ENCODE results near the gene B9D1. TPM values are rescaled to one million over a fixed set of nuclear protein-coding genes. Genes with fewer than 3 reads are reported as not detected.
A peak's percentile ranks its signal among the peaks of the same experiment; 100 is the strongest.

B9D1 gene
- 1 to 10 TPM; 1.1 TPM for total RNA-seq

- DNase-seq (peak; percentile 93), ATAC-seq (peak; percentile 89)
- Mint-ChIP-seq H3K4me1 (ENCODE audit: low read depth) (peaks cover 11% of the 10 kb centered on the region), H3K9me3 (ENCODE audit: insufficient read depth) (no peaks in the 10 kb centered on the region), H3K27ac (peak within 1 kb of the TSS; percentile 70), H3K4me3 (peak within 1 kb of the TSS; percentile 79), H3K36me3 (ENCODE audit: low read depth) (no peaks in the 10 kb centered on the region), H3K27me3 (ENCODE audit: low read depth) (peaks cover 34% of the 10 kb centered on the region)
- ChIA-PET POLR2A (interaction anchor here (0.6 to 1.0 kb wide), 2 partner anchors 11 to 15 kb away, joined by 3 to 5 read pairs; partner anchors contain the start of gene MAPK7), CTCF (interaction anchor here (0.6 to 5.9 kb wide), 48 partner anchors 8 to 569 kb away, joined by 3 to 86 read pairs (median 6); partner anchors contain the start of genes ALDH3A2, MAPK7 and MFAP4)
Observed at GRCh38 chr17:19362277-19363113, at the start of gene B9D1. Gene B9D1, minus strand, starts transcription at chr17:19362723. Its CDS starts 154 bp downstream, at chr17:19362569.

GRCh38 chr17:19411631-19412030, 49.1 kb upstream of the B9D1 start:
- Mint-ChIP-seq H3K36me3 (ENCODE audit: low read depth) (no peaks in the 10 kb centered on the region), H3K9me3 (ENCODE audit: insufficient read depth) (no peaks in the 10 kb centered on the region), H3K4me3 (no peak overlapping the region), H3K4me1 (ENCODE audit: low read depth) (no peaks in the 10 kb centered on the region), H3K27me3 (ENCODE audit: low read depth) (peaks cover 12% of the 10 kb centered on the region), H3K27ac (no peak overlapping the region)
- ChIA-PET CTCF (no interaction called here), POLR2A (no interaction called here)
- DNase-seq (no peak), ATAC-seq (no peak)

- DNase-seq (no peak), ATAC-seq (no peak)
- ChIA-PET POLR2A (no interaction called here), CTCF (no interaction called here)
- peaks cover 12% of the 10 kb centered on the region for H3K27me3 Mint-ChIP-seq (ENCODE audit: low read depth)
- no peak within 1 kb of the TSS for H3K27ac Mint-ChIP-seq
- no peak within 1 kb of the TSS for H3K4me3 Mint-ChIP-seq
- no peaks in the 10 kb centered on the region for H3K9me3 Mint-ChIP-seq (ENCODE audit: insufficient read depth)
- no peaks in the 10 kb centered on the region for H3K36me3 Mint-ChIP-seq (ENCODE audit: low read depth)
- no peaks in the 10 kb centered on the region for H3K4me1 Mint-ChIP-seq (ENCODE audit: low read depth)
Observed at GRCh38 chr17:19410875-19411620, 48.5 kb upstream of the B9D1 start, which contains the start of gene RNF112. Gene RNF112, plus strand, starts transcription at chr17:19411232. Its CDS starts 177 bp downstream, at chr17:19411409.

GRCh38 chr17:19410091-19410490, 47.6 kb upstream of the B9D1 start:
- H3K4me3 Mint-ChIP-seq = no peak overlapping the region

GRCh38 chr17:19409509-19409908, 47.0 kb upstream of the B9D1 start:
- ATAC-seq (no peak), DNase-seq (no peak)
- Mint-ChIP-seq H3K27me3 (ENCODE audit: low read depth) (peaks cover 12% of the 10 kb centered on the region), H3K27ac (no peak overlapping the region), H3K36me3 (ENCODE audit: low read depth) (no peaks in the 10 kb centered on the region), H3K9me3 (ENCODE audit: insufficient read depth) (no peaks in the 10 kb centered on the region), H3K4me3 (no peak overlapping the region), H3K4me1 (ENCODE audit: low read depth) (no peaks in the 10 kb centered on the region)
- ChIA-PET CTCF (no interaction called here), POLR2A (no interaction called here)

More at GRCh38 chr17:19410091-19410490, 47.6 kb upstream of the B9D1 start:
- ChIA-PET CTCF (no interaction called here), POLR2A (no interaction called here)
- no peaks in the 10 kb centered on the region for H3K9me3 Mint-ChIP-seq (ENCODE audit: insufficient read depth)
- H3K27me3 Mint-ChIP-seq (ENCODE audit: low read depth) = peaks cover 12% of the 10 kb centered on the region
- no peak for DNase-seq
- no peak overlapping the region for H3K27ac Mint-ChIP-seq
- ATAC-seq = no peak
- no peaks in the 10 kb centered on the region for H3K36me3 Mint-ChIP-seq (ENCODE audit: low read depth)
- H3K4me1 Mint-ChIP-seq (ENCODE audit: low read depth) = no peaks in the 10 kb centered on the region

- DNase-seq (no peak), ATAC-seq (no peak)
- Mint-ChIP-seq H3K27me3 (ENCODE audit: low read depth) (peaks cover 12% of the 10 kb centered on the region), H3K9me3 (ENCODE audit: insufficient read depth) (no peaks in the 10 kb centered on the region), H3K27ac (no peak overlapping the region), H3K36me3 (ENCODE audit: low read depth) (no peaks in the 10 kb centered on the region), H3K4me1 (ENCODE audit: low read depth) (no peaks in the 10 kb centered on the region), H3K4me3 (no peak overlapping the region)
- ChIA-PET CTCF (no interaction called here), POLR2A (no interaction called here)
Observed at GRCh38 chr17:19409066-19409465, 46.5 kb upstream of the B9D1 start.

- no peak for DNase-seq
- Mint-ChIP-seq H3K36me3 (ENCODE audit: low read depth) (no peaks in the 10 kb centered on the region), H3K4me3 (no peak overlapping the region), H3K27ac (no peak overlapping the region), H3K9me3 (ENCODE audit: insufficient read depth) (no peaks in the 10 kb centered on the region), H3K4me1 (ENCODE audit: low read depth) (no peaks in the 10 kb centered on the region), H3K27me3 (ENCODE audit: low read depth) (peaks cover 15% of the 10 kb centered on the region)
- ATAC-seq = no peak
- ChIA-PET CTCF (interaction anchor here (1.3 kb wide), 1 partner anchor 70 kb away, joined by 3 read pairs; no protein-coding TSS in a partner anchor), POLR2A (no interaction called here)
Observed at GRCh38 chr17:19408346-19408710, 45.8 kb upstream of the B9D1 start.

- H3K4me1 Mint-ChIP-seq (ENCODE audit: low read depth) = no peaks in the 10 kb centered on the region
- no peak for ATAC-seq
- no peaks in the 10 kb centered on the region for H3K9me3 Mint-ChIP-seq (ENCODE audit: insufficient read depth)
- H3K27me3 Mint-ChIP-seq (ENCODE audit: low read depth) = peaks cover 15% of the 10 kb centered on the region
- no peaks in the 10 kb centered on the region for H3K36me3 Mint-ChIP-seq (ENCODE audit: low read depth)
- DNase-seq = no peak
- ChIA-PET POLR2A (no interaction called here), CTCF (interaction anchor here (1.3 kb wide), 1 partner anchor 69 kb away, joined by 3 read pairs; no protein-coding TSS in a partner anchor)
- no peak overlapping the region for H3K27ac Mint-ChIP-seq
- no peak overlapping the region for H3K4me3 Mint-ChIP-seq
Observed at GRCh38 chr17:19407601-19408345, 45.2 kb upstream of the B9D1 start.

- DNase-seq (no peak), ATAC-seq (no peak)
- Mint-ChIP-seq H3K27ac (no peak overlapping the region), H3K4me3 (no peak overlapping the region), H3K36me3 (ENCODE audit: low read depth) (no peaks in the 10 kb centered on the region), H3K4me1 (ENCODE audit: low read depth) (no peaks in the 10 kb centered on the region), H3K27me3 (ENCODE audit: low read depth) (peaks cover 14% of the 10 kb centered on the region), H3K9me3 (ENCODE audit: insufficient read depth) (no peaks in the 10 kb centered on the region)
- POLR2A ChIA-PET = no interaction called here
- CTCF ChIA-PET = interaction anchor here (1.9 kb wide), 1 partner anchor 42 kb away, joined by 5 read pairs; no protein-coding TSS in a partner anchor
Observed at GRCh38 chr17:19405114-19405513, 42.6 kb upstream of the B9D1 start.

- ATAC-seq (no peak), DNase-seq (no peak)
- Mint-ChIP-seq H3K27ac (no peak overlapping the region), H3K36me3 (ENCODE audit: low read depth) (no peaks in the 10 kb centered on the region), H3K9me3 (ENCODE audit: insufficient read depth) (no peaks in the 10 kb centered on the region), H3K4me3 (no peak overlapping the region), H3K4me1 (ENCODE audit: low read depth) (no peaks in the 10 kb centered on the region), H3K27me3 (ENCODE audit: low read depth) (peaks cover 9% of the 10 kb centered on the region)
- POLR2A ChIA-PET = no interaction called here
- CTCF ChIA-PET = interaction anchor here (1.9 kb wide), 1 partner anchor 43 kb away, joined by 5 read pairs; no protein-coding TSS in a partner anchor
Observed at GRCh38 chr17:19404264-19404663, 41.7 kb upstream of the B9D1 start.

GRCh38 chr17:19403021-19403420, 40.5 kb upstream of the B9D1 start:
- no peak overlapping the region for H3K4me3 Mint-ChIP-seq
- ChIA-PET CTCF (no interaction called here), POLR2A (no interaction called here)
- H3K27ac Mint-ChIP-seq = no peak overlapping the region
- peaks cover 6% of the 10 kb centered on the region for H3K27me3 Mint-ChIP-seq (ENCODE audit: low read depth)
- H3K9me3 Mint-ChIP-seq (ENCODE audit: insufficient read depth) = no peaks in the 10 kb centered on the region
- DNase-seq (no peak), ATAC-seq (no peak)
- H3K36me3 Mint-ChIP-seq (ENCODE audit: low read depth) = no peaks in the 10 kb centered on the region
- H3K4me1 Mint-ChIP-seq (ENCODE audit: low read depth) = peaks cover 2% of the 10 kb centered on the region
